Ishikawa (cell line): ENCODE measurements around the gene SOX6.

ENCODE experiments used
- CEBPB ChIP-seq: IDR thresholded peaks from 2 replicates; pipeline ENCODE4 v1.6.1; 2012
- CREB1 ChIP-seq: IDR thresholded peaks from 2 replicates; pipeline ENCODE4 v1.6.1; 2012; ENCODE audit warnings: low read depth
- EGR1 ChIP-seq: IDR thresholded peaks from 2 replicates; pipeline ENCODE4 v1.6.1; 2012
- EP300 ChIP-seq: IDR thresholded peaks from 2 replicates; pipeline ENCODE4 v1.6.1; 2012; ENCODE audit warnings: borderline replicate concordance
- FOXM1 ChIP-seq: IDR thresholded peaks from 2 replicates; pipeline ENCODE4 v1.6.1; 2012; ENCODE audit warnings: low read depth, borderline replicate concordance
- NFIC ChIP-seq: IDR thresholded peaks from 2 replicates; pipeline ENCODE4 v1.6.1; 2012
- RAD21 ChIP-seq: IDR thresholded peaks from 2 replicates; pipeline ENCODE4 v1.6.1; 2012; ENCODE audit warnings: low read depth
- TAF1 ChIP-seq: IDR thresholded peaks from 2 replicates; pipeline ENCODE4 v1.6.1; 2012; ENCODE audit warnings: low read depth, mild to moderate bottlenecking
- TCF12 ChIP-seq: IDR thresholded peaks from 2 replicates; pipeline ENCODE4 v1.6.1; 2012; ENCODE audit warnings: low read depth
- TEAD4 ChIP-seq: IDR thresholded peaks from 2 replicates; pipeline ENCODE4 v1.6.1; 2012
- YY1 ChIP-seq: IDR thresholded peaks from 2 replicates; pipeline ENCODE4 v1.6.1; 2012; ENCODE audit warnings: low read depth
- ZBTB7A ChIP-seq: IDR thresholded peaks from 2 replicates; pipeline ENCODE4 v1.6.1; 2012; ENCODE audit warnings: low read depth
- TF ChIP-seq, protein P1 (sequence below): IDR thresholded peaks from 2 replicates; pipeline ENCODE4 v1.6.1; 2012
- TF ChIP-seq, protein P2 (sequence below): IDR thresholded peaks from 2 replicates; pipeline ENCODE4 v1.6.1; 2012; ENCODE audit warnings: low read depth, mild to moderate bottlenecking
- TF ChIP-seq, protein P3 (sequence below): IDR thresholded peaks from 2 replicates; pipeline ENCODE4 v1.6.1; 2012

Gene SOX6

DNA sequence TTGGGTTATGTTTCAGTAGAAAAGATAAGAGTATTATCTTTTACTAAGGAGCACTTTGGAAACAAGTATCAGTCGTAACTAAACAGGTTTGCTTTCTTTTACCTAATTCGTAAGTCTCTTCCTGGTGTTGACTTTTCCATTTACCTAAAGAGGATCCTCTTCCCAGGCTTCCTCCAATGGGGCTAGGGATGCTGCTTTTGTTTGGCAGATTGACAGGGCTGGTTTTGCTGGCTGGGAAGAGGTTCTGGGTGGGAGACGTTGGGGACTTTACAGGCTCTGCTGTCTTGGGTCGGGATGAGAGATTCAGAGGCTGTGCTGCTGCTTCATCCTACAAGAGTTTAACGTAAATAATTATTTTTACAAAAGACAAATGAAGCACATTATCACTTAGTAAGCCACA lies 306.7 kb downstream of the SOX6 start:
- TF ChIP-seq RAD21 = no peak
- no peak for TF ChIP-seq FOXM1
- TF ChIP-seq, protein P1, sequence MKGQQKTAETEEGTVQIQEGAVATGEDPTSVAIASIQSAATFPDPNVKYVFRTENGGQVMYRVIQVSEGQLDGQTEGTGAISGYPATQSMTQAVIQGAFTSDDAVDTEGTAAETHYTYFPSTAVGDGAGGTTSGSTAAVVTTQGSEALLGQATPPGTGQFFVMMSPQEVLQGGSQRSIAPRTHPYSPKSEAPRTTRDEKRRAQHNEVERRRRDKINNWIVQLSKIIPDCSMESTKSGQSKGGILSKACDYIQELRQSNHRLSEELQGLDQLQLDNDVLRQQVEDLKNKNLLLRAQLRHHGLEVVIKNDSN = no peak
- TF ChIP-seq TEAD4 = no peak
- no peak for TF ChIP-seq NFIC
- TF ChIP-seq, protein P2, sequence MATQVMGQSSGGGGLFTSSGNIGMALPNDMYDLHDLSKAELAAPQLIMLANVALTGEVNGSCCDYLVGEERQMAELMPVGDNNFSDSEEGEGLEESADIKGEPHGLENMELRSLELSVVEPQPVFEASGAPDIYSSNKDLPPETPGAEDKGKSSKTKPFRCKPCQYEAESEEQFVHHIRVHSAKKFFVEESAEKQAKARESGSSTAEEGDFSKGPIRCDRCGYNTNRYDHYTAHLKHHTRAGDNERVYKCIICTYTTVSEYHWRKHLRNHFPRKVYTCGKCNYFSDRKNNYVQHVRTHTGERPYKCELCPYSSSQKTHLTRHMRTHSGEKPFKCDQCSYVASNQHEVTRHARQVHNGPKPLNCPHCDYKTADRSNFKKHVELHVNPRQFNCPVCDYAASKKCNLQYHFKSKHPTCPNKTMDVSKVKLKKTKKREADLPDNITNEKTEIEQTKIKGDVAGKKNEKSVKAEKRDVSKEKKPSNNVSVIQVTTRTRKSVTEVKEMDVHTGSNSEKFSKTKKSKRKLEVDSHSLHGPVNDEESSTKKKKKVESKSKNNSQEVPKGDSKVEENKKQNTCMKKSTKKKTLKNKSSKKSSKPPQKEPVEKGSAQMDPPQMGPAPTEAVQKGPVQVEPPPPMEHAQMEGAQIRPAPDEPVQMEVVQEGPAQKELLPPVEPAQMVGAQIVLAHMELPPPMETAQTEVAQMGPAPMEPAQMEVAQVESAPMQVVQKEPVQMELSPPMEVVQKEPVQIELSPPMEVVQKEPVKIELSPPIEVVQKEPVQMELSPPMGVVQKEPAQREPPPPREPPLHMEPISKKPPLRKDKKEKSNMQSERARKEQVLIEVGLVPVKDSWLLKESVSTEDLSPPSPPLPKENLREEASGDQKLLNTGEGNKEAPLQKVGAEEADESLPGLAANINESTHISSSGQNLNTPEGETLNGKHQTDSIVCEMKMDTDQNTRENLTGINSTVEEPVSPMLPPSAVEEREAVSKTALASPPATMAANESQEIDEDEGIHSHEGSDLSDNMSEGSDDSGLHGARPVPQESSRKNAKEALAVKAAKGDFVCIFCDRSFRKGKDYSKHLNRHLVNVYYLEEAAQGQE = no peak
- no peak for TF ChIP-seq EGR1
- TF ChIP-seq CREB1 = no peak

DNA sequence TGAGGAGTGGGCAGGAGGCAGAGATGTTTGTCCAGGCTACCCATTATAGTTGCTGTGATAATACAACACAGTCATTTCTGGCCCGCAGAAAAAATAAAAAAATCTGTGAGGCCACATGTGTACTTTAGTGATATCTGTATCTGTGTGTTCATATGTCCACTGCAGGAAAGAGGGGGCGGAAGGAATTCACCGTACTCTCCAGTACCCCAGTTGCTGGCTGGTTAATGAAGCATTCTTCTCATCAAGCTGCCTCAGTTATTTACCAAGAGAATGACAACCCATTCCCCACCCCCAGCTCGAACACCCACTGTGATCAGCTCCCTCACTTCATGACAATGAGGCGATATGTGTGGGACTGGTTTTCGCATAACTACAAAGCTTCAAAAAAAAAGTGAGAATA lies 309.3 kb downstream of the SOX6 start:
- TF ChIP-seq TEAD4 (no peak), FOXM1 (no peak), RAD21 (no peak), EGR1 (no peak), TCF12 (no peak), NFIC (no peak), ZBTB7A (no peak), CREB1 (no peak), YY1 (no peak), EP300 (no peak), CEBPB (no peak)
- TF ChIP-seq, protein P2 = no peak
- TF ChIP-seq, protein P1 = no peak
- TF ChIP-seq, protein P3, sequence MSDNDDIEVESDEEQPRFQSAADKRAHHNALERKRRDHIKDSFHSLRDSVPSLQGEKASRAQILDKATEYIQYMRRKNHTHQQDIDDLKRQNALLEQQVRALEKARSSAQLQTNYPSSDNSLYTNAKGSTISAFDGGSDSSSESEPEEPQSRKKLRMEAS = no peak

DNA sequence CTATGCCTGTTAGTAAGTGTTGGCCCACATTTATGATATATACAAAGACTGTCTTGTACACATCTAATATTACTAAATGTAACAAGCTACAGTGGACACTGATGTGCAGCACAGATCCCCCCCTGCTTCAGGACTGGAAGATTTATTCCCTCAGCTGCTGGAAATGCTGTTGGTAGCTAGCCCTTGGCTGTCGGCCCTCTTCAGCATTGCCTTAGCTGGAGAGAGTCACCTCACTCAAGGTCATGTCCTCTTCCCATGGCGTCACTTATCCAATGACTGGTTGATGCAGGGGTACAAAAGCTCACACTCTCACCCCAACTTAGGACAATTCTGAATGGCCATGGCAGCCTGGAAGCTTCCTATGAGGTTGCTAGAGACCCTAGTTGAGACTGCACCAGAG lies 312.7 kb downstream of the SOX6 start:
- no peak for TF ChIP-seq EP300
- TF ChIP-seq NFIC = no peak
- TF ChIP-seq TCF12 = no peak
- no peak for TF ChIP-seq EGR1
- TF ChIP-seq TAF1 = no peak
- TF ChIP-seq CREB1 = no peak
- TF ChIP-seq, protein P2 = no peak
- no peak for TF ChIP-seq YY1
- TF ChIP-seq, protein P1 = no peak
- TF ChIP-seq, protein P3 = no peak
- no peak for TF ChIP-seq RAD21

DNA sequence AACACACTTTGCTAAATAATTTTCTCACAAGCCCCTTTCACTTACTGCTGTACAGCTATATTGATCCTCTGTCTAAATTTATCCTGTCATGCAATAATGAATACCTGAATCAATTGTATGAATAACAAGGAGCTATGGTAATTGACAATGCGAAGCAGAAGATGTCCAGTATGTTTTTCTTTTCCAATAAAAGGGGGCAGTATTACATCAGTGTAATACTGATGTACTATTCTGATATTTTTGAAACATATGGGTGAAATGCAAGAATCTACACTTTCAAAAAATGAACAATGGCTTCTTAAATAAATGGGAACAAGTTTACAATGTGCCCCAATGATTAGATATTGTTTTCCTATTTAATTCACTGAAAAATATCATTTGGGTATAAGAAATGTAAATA lies 315.1 kb downstream of the SOX6 start:
- TF ChIP-seq RAD21 (no peak), TAF1 (no peak), ZBTB7A (no peak), EGR1 (no peak)
